WTC11 (cell line): ENCODE results near the gene WTAP. TPM values are rescaled to one million over a fixed set of nuclear protein-coding genes. Genes with fewer than 3 reads are reported as not detected.

Experiments
- ATAC-seq: fragments of 200-7000 bp; cut with Tn5 transposase; 2 replicates; pipeline ENCODE4 v1.10.0; 2021; ENCODE audit warnings: mild to moderate bottlenecking, moderate library complexity
- CTCF ChIA-PET: fragments of 300-600 bp; sonication (Branson Sonifier 250); formaldehyde crosslinking; loops from one replicate; lab custom pipeline; 2021; ENCODE audit warnings: antibody characterized with exemption; lab: Charles Lee
- POLR2A ChIA-PET: fragments of 350-600 bp; sonication (Branson Sonifier 250); formaldehyde crosslinking; loops from one replicate; lab custom pipeline; 2021; ENCODE audit warnings: antibody characterized with exemption; lab: Charles Lee
- DNase-seq: peaks from one replicate; pipeline ENCODE4 v3.0.0; 2021; ENCODE audit warnings: low spot score
- H3K27ac Mint-ChIP-seq: 2 replicates; pipeline ENCODE4 v1.8.0; 2021; ENCODE audit warnings: mixed read lengths
- H3K27me3 Mint-ChIP-seq: 2 replicates; pipeline ENCODE4 v1.8.0; 2021; ENCODE audit warnings: low read depth, mild to moderate bottlenecking, moderate library complexity, mixed read lengths
- H3K36me3 Mint-ChIP-seq: 2 replicates; pipeline ENCODE4 v1.8.0; 2021; ENCODE audit warnings: mixed read lengths
- H3K4me1 Mint-ChIP-seq: 2 replicates; pipeline ENCODE4 v1.8.0; 2022; ENCODE audit warnings: mixed read lengths
- H3K4me3 Mint-ChIP-seq: 2 replicates; pipeline ENCODE4 v1.8.0; 2021; ENCODE audit warnings: mild to moderate bottlenecking, moderate library complexity, mixed read lengths
- H3K9me3 Mint-ChIP-seq: 2 replicates; pipeline ENCODE4 v1.8.0; 2021; ENCODE audit warnings: mixed read lengths
- CREM ChIP-seq: sonication (generic); formaldehyde crosslinking; IDR thresholded peaks from 2 replicates; pipeline ENCODE4 v1.8.1; 2022; ENCODE audit warnings: mild to moderate bottlenecking, missing genetic modification reagents, moderate library complexity
- GABPB1 ChIP-seq: sonication (generic); formaldehyde crosslinking; IDR thresholded peaks from 2 replicates; pipeline ENCODE4 v1.8.1; 2023; ENCODE audit warnings: mild to moderate bottlenecking, missing genetic modification reagents
- GTF2I ChIP-seq: fragments of 250-450 bp; sonication (Bioruptor Pico); conservative IDR thresholded peaks from 2 replicates; pipeline ENCODE4 v1.4.0; 2021; ENCODE audit warnings: mild to moderate bottlenecking
- MAX ChIP-seq: sonication (generic); formaldehyde crosslinking; IDR thresholded peaks from 2 replicates; pipeline ENCODE4 v1.8.0; 2022; ENCODE audit warnings: mild to moderate bottlenecking, missing genetic modification reagents
- MLX ChIP-seq: sonication (generic); formaldehyde crosslinking; IDR thresholded peaks from 2 replicates; pipeline ENCODE4 v1.8.1; 2023; ENCODE audit warnings: mild to moderate bottlenecking, missing genetic modification reagents, moderate library complexity
- NFYB ChIP-seq: sonication (generic); formaldehyde crosslinking; conservative IDR thresholded peaks from 2 replicates; pipeline ENCODE4 v1.8.0; 2022; ENCODE audit warnings: low read depth, missing genetic modification reagents
- OVOL2 ChIP-seq: fragments of 250-450 bp; sonication (Bioruptor Pico); IDR thresholded peaks from 2 replicates; pipeline ENCODE4 v1.9.0; 2021; ENCODE audit warnings: mild to moderate bottlenecking, borderline replicate concordance
- RORB ChIP-seq: fragments of 250-450 bp; sonication (Bioruptor Pico); IDR thresholded peaks from 2 replicates; pipeline ENCODE4 v1.9.0; 2021; ENCODE audit warnings: mild to moderate bottlenecking
- SOX15 ChIP-seq: fragments of 250-450 bp; sonication (Bioruptor Pico); IDR thresholded peaks from 2 replicates; pipeline ENCODE4 v1.9.0; 2021; ENCODE audit warnings: mild to moderate bottlenecking
- TEAD4 ChIP-seq: sonication (generic); formaldehyde crosslinking; IDR thresholded peaks from 2 replicates; pipeline ENCODE4 v1.8.0; 2022; ENCODE audit warnings: mild to moderate bottlenecking, missing genetic modification reagents
- ZNF138 ChIP-seq: sonication (generic); formaldehyde crosslinking; conservative IDR thresholded peaks from 2 replicates; pipeline ENCODE4 v1.8.1; 2022; ENCODE audit warnings: mild to moderate bottlenecking, moderate library complexity, missing genetic modification reagents
- ZNF232 ChIP-seq: sonication (generic); formaldehyde crosslinking; IDR thresholded peaks from 2 replicates; pipeline ENCODE4 v1.8.0; 2022; ENCODE audit warnings: mild to moderate bottlenecking, missing genetic modification reagents
- ZNF263 ChIP-seq: sonication (generic); formaldehyde crosslinking; IDR thresholded peaks from 2 replicates; pipeline ENCODE4 v1.8.1; 2022; ENCODE audit warnings: low read depth, mild to moderate bottlenecking, moderate library complexity, missing genetic modification reagents
- ZNF281 ChIP-seq: sonication (generic); formaldehyde crosslinking; IDR thresholded peaks from 2 replicates; pipeline ENCODE4 v1.8.0; 2023; ENCODE audit warnings: mild to moderate bottlenecking, missing genetic modification reagents
- ZNF317 ChIP-seq: sonication (generic); formaldehyde crosslinking; IDR thresholded peaks from 2 replicates; pipeline ENCODE4 v1.8.1; 2023; ENCODE audit warnings: low read depth, mild to moderate bottlenecking, moderate library complexity, missing genetic modification reagents, borderline replicate concordance
- ZNF396 ChIP-seq: fragments of 250-450 bp; sonication (Bioruptor Pico); IDR thresholded peaks from 2 replicates; pipeline ENCODE4 v1.8.0; 2021; ENCODE audit warnings: mild to moderate bottlenecking, moderate library complexity, borderline replicate concordance
- total RNA-seq: library from RNA; stranded (reverse); gene quantifications from 3 replicates; pipeline ENCODE4 v1.2.3, GENCODE V29; 2021
- TF ChIP-seq, protein P1 (sequence below): fragments of 250-450 bp; sonication (Bioruptor Pico); IDR thresholded peaks from 2 replicates; pipeline ENCODE4 v1.9.0; 2021; ENCODE audit warnings: mild to moderate bottlenecking, borderline replicate concordance
- TF ChIP-seq, protein P2 (sequence below): sonication (generic); formaldehyde crosslinking; IDR thresholded peaks from 2 replicates; pipeline ENCODE4 v1.8.0; 2023; ENCODE audit warnings: missing genetic modification reagents, mild to moderate bottlenecking, borderline replicate concordance

The WTAP gene
- total RNA-seq, 1 experiment from 2014 or later: 88.8 TPM

DNA sequence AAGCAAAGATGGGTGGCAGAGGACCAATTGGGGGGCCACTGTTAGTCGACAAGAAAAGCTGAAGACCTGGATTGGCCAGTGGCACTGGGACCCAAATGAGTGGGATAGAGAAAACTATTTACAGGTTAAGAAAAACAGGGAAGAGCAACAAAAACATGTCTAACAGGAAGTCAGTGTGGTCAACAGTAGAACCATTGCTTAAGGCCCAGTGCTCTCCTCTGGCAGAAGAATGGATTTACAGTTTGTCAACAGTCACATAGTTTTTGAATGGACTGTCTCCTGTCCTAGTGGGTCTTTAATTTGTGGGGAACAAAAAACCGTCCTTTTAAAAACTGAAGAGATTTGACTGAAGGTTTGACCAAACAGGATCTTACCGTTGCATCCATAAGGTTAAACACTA lies 12.1 kb upstream of the WTAP start (continued):
- TF ChIP-seq, protein P1, sequence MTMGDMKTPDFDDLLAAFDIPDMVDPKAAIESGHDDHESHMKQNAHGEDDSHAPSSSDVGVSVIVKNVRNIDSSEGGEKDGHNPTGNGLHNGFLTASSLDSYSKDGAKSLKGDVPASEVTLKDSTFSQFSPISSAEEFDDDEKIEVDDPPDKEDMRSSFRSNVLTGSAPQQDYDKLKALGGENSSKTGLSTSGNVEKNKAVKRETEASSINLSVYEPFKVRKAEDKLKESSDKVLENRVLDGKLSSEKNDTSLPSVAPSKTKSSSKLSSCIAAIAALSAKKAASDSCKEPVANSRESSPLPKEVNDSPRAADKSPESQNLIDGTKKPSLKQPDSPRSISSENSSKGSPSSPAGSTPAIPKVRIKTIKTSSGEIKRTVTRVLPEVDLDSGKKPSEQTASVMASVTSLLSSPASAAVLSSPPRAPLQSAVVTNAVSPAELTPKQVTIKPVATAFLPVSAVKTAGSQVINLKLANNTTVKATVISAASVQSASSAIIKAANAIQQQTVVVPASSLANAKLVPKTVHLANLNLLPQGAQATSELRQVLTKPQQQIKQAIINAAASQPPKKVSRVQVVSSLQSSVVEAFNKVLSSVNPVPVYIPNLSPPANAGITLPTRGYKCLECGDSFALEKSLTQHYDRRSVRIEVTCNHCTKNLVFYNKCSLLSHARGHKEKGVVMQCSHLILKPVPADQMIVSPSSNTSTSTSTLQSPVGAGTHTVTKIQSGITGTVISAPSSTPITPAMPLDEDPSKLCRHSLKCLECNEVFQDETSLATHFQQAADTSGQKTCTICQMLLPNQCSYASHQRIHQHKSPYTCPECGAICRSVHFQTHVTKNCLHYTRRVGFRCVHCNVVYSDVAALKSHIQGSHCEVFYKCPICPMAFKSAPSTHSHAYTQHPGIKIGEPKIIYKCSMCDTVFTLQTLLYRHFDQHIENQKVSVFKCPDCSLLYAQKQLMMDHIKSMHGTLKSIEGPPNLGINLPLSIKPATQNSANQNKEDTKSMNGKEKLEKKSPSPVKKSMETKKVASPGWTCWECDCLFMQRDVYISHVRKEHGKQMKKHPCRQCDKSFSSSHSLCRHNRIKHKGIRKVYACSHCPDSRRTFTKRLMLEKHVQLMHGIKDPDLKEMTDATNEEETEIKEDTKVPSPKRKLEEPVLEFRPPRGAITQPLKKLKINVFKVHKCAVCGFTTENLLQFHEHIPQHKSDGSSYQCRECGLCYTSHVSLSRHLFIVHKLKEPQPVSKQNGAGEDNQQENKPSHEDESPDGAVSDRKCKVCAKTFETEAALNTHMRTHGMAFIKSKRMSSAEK (CRISPR knock-in tag): no peak
- TF ChIP-seq ZNF396 (CRISPR knock-in tag): no peak
- TF ChIP-seq MLX: no peak
- TF ChIP-seq NFYB (CRISPR knock-in tag): no peak
- TF ChIP-seq ZNF281 (CRISPR knock-in tag): no peak
- no peak for TF ChIP-seq MAX (CRISPR knock-in tag)
- TF ChIP-seq GABPB1 (CRISPR knock-in tag): no peak
- no peak for TF ChIP-seq CREM (CRISPR knock-in tag)
- TF ChIP-seq, protein P2, sequence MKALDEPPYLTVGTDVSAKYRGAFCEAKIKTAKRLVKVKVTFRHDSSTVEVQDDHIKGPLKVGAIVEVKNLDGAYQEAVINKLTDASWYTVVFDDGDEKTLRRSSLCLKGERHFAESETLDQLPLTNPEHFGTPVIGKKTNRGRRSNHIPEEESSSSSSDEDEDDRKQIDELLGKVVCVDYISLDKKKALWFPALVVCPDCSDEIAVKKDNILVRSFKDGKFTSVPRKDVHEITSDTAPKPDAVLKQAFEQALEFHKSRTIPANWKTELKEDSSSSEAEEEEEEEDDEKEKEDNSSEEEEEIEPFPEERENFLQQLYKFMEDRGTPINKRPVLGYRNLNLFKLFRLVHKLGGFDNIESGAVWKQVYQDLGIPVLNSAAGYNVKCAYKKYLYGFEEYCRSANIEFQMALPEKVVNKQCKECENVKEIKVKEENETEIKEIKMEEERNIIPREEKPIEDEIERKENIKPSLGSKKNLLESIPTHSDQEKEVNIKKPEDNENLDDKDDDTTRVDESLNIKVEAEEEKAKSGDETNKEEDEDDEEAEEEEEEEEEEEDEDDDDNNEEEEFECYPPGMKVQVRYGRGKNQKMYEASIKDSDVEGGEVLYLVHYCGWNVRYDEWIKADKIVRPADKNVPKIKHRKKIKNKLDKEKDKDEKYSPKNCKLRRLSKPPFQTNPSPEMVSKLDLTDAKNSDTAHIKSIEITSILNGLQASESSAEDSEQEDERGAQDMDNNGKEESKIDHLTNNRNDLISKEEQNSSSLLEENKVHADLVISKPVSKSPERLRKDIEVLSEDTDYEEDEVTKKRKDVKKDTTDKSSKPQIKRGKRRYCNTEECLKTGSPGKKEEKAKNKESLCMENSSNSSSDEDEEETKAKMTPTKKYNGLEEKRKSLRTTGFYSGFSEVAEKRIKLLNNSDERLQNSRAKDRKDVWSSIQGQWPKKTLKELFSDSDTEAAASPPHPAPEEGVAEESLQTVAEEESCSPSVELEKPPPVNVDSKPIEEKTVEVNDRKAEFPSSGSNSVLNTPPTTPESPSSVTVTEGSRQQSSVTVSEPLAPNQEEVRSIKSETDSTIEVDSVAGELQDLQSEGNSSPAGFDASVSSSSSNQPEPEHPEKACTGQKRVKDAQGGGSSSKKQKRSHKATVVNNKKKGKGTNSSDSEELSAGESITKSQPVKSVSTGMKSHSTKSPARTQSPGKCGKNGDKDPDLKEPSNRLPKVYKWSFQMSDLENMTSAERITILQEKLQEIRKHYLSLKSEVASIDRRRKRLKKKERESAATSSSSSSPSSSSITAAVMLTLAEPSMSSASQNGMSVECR: no peak
- TF ChIP-seq ZNF232 (CRISPR knock-in tag): no peak
- no peak for TF ChIP-seq ZNF138

DNA sequence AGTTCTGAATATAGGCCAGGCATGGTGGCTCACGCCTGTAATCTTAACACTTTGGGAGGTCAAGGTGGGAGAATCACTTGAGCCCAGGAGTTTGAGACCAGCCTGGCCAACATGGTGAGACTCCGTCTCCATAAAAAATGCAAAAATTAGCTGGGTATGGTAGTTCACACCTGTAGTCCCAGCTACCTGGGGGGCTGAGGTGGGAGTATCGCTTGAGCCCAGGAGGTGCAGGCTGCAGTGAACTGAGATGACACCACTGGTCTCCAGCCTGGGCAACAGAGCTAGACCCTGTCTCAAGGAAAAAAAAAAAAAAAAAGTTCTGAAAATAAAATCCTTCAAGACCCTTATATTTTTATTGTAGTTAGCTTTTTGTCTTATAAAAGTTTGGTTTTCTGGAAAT lies 11.7 kb upstream of the WTAP start:
- H3K9me3 Mint-ChIP-seq: no peaks in the 10 kb centered on the region
- 0 out of 2 replicates have a peak, but pooled peaks cover 3% of the 10 kb centered on the region for H3K4me1 Mint-ChIP-seq
- ATAC-seq (no peak), DNase-seq (no peak)
- H3K36me3 Mint-ChIP-seq: no peaks in the 10 kb centered on the region
- no peaks in the 10 kb centered on the region for H3K27me3 Mint-ChIP-seq
- no peak overlapping the region for H3K27ac Mint-ChIP-seq
- no peak overlapping the region for H3K4me3 Mint-ChIP-seq
- ChIA-PET POLR2A (no interaction called here), CTCF (no interaction called here)
- TF ChIP-seq ZNF263 (CRISPR knock-in tag) (no peak), GTF2I (CRISPR knock-in tag) (no peak), ZNF317 (CRISPR knock-in tag) (no peak), OVOL2 (CRISPR knock-in tag) (no peak), RORB (CRISPR knock-in tag) (no peak), TEAD4 (CRISPR knock-in tag) (no peak), SOX15 (CRISPR knock-in tag) (no peak)
